GM12891 (cell line): ENCODE results near the gene SEMA6A.

Source experiments
- POLR2A ChIP-seq: IDR thresholded peaks from 2 replicates; pipeline ENCODE4 v1.6.1; 2011; ENCODE audit warnings: low read depth, low read length, control low read depth
- POLR2AphosphoS5 ChIP-seq: IDR thresholded peaks from 2 replicates; pipeline ENCODE4 v1.6.1; 2011; ENCODE audit warnings: low read depth, low read length, control low read depth
- SPI1 ChIP-seq: IDR thresholded peaks from 2 replicates; pipeline ENCODE4 v1.6.1; 2011; ENCODE audit warnings: low read depth, low read length, control low read depth

DNA sequence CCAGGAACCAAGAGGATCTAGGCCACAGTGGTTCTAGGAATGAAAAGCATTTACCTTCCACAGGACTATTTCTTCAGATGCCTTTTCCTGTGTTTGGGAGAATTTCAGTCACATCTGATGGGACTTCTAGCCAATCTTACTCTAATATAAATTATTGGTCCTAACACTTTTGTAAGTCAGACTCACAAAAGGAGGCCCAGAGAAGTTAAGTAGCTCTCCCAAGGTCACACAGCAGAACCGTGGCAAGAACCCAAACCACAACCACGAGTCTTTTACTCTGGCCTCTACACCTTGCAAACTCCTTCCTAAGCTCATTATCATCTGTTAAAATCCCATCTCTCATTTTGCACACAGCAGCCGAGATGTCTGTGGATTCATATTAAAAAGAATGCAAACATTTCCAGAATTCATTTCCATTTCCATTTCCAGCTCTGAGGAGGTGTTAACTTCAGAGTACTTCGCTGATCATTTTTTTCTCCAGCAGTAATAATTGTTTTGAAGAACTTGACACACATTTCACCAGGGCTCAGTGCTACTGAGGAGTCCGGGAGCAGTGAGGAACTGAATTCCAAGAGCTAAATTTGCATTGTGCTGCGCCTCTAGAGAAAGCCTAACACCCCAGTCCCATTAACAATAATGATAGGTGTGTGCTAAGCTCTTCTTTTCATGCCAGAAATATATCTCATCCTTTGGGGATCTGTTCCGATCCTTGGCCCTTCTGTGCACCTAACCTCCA lies 168.1 kb downstream of the SEMA6A start:
- TF ChIP-seq POLR2A, result no peak
- no peak for TF ChIP-seq SPI1
- no peak for TF ChIP-seq POLR2AphosphoS5
